Heart left ventricle (tissue), 13 donors: Measurements from ENCODE around the gene PTN.

Experiments used
- POLR2A ChIP-seq, 2 donors: fragments of 450-650 bp; IDR thresholded peaks; one replicate each; pipeline ENCODE4 v1.6.1; 2017; ENCODE audit warnings: antibody characterized with exemption in 2 of 2, mild to moderate bottlenecking in 2 of 2, moderate library complexity in 2 of 2
- TF ChIP-seq, protein P1 (sequence below), 12 donors: fragments of 200-600 bp; sonication (generic) in 4 of 12; IDR thresholded peaks; one replicate each; pipeline versions ENCODE4 v1.5.0 to v1.8.0; 2018 to 2022; ENCODE audit warnings: antibody characterized with exemption in 12 of 12, mild to moderate bottlenecking in 5 of 12
- donor health status: ischemic (EF 13 %, LVEDD 7.1; RV severe dilation, severe dysfunction).
- donor health status: DM: no; HTN: yes; CAD: no.
- donor health status: DM: no; HTN: no; CAD: no.
- donor health status: ischemic (EF 25% LVEDD 6.9; RV normal size, moderate dysfunction).
- donor health status: ischemic (EF 25% LVEDD 5.7; RV mildly dilated, moderate dysfunction).
- donor health status: ischemic (EF 35%, LVEDD 5.7; RV mildly dilated, moderate dysfunction).
- donor health status: nonischemic (EF 11% LVEDD 7.7; RV severe dilation, severe dysfunction).
- donor health status: DM: yes; HTN: yes; CAD: no.
- donor health status: PGD.
- donor health status: ischemic (EF 29% LVEDD 5.4; RV normal size, mild dysfunction).
- donor health status: nonischemic (EF 23%, LVEDD 6.1; RV moderate dilation, normal function).

DNA sequence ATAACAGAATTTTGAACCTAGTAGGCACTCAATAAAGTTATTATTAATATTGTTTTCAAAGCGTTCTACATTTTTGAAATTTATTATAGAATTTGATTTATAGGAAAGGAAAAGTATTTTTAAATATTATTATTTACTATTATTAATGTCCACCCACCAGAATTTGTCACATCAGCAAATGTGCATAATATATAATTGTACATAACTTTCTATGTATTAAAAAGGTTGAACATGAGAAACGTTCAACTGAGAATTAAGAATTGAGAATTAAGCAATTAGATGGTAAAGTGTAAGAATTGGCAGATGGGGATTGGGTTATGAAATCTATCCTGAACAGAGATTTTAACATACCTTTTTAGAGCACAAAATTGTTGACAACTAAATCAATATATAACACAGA, 129.8 kb downstream of the PTN start:
- TF ChIP-seq, protein P1, sequence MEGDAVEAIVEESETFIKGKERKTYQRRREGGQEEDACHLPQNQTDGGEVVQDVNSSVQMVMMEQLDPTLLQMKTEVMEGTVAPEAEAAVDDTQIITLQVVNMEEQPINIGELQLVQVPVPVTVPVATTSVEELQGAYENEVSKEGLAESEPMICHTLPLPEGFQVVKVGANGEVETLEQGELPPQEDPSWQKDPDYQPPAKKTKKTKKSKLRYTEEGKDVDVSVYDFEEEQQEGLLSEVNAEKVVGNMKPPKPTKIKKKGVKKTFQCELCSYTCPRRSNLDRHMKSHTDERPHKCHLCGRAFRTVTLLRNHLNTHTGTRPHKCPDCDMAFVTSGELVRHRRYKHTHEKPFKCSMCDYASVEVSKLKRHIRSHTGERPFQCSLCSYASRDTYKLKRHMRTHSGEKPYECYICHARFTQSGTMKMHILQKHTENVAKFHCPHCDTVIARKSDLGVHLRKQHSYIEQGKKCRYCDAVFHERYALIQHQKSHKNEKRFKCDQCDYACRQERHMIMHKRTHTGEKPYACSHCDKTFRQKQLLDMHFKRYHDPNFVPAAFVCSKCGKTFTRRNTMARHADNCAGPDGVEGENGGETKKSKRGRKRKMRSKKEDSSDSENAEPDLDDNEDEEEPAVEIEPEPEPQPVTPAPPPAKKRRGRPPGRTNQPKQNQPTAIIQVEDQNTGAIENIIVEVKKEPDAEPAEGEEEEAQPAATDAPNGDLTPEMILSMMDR (IDR thresholded peaks at IDR 0.05) = no peak
- TF ChIP-seq POLR2A (IDR thresholded peaks at IDR 0.05) = no peak
